D341Med (cell line): Measurements from ENCODE around the gene TOP2A.
A peak's percentile ranks its signal among the peaks of the same experiment; 100 is the strongest.
"Not testable (repeated sequence)": the region's sequence is repeated elsewhere in the genome, so short reads cannot be mapped to it uniquely, and the experiment has no call there.

Experiments
- DNase-seq: peaks from one replicate; pipeline ENCODE4 v3.0.0; 2012; ENCODE audit warnings: low spot score

Gene TOP2A

GRCh38 chr17:40430272-40431230, 12.9 kb upstream of the TOP2A start:
- no peak for DNase-seq

GRCh38 chr17:40427002-40427491, 9.4 kb upstream of the TOP2A start:
- DNase-seq, result no peak

GRCh38 chr17:40425741-40426140, 8.0 kb upstream of the TOP2A start:
- peak; percentile 31 for DNase-seq

- DNase-seq, result peak; percentile 64
Observed at GRCh38 chr17:40422990-40423633, 5.4 kb upstream of the TOP2A start.

GRCh38 chr17:40419559-40420331, 2.0 kb upstream of the TOP2A start:
- DNase-seq, result no peak

GRCh38 chr17:40418428-40418706, 671 bp upstream of the TOP2A start:
- DNase-seq, result no peak

- DNase-seq, result peak; percentile 57
Observed at GRCh38 chr17:40417258-40417608, 463 bp downstream of the TOP2A start.

GRCh38 chr17:40416671-40417070, 1.0 kb downstream of the TOP2A start:
- no peak for DNase-seq

GRCh38 chr17:40415390-40415789, 2.3 kb downstream of the TOP2A start:
- peak; percentile 62 for DNase-seq

- DNase-seq, result not testable (repeated sequence)
Observed at GRCh38 chr17:40414312-40414711, 3.4 kb downstream of the TOP2A start.

GRCh38 chr17:40412880-40413279, 4.8 kb downstream of the TOP2A start:
- DNase-seq, result no peak

- DNase-seq, result no peak
Observed at GRCh38 chr17:40411821-40412220, 5.9 kb downstream of the TOP2A start.

- DNase-seq, result no peak
Observed at GRCh38 chr17:40410082-40410481, 7.6 kb downstream of the TOP2A start.

- DNase-seq, result not testable (repeated sequence)
Observed at GRCh38 chr17:40409540-40409939, 8.2 kb downstream of the TOP2A start.

GRCh38 chr17:40407460-40407859, 10.2 kb downstream of the TOP2A start:
- DNase-seq, result no peak

GRCh38 chr17:40404003-40404402, 13.7 kb downstream of the TOP2A start:
- DNase-seq, result no peak

GRCh38 chr17:40402668-40403067, 15.0 kb downstream of the TOP2A start:
- no peak for DNase-seq

- DNase-seq, result peak; percentile 56
Observed at GRCh38 chr17:40399185-40399584, 18.5 kb downstream of the TOP2A start.

- DNase-seq, result not testable (repeated sequence)
Observed at GRCh38 chr17:40386555-40386954, 31.1 kb downstream of the TOP2A start.

GRCh38 chr17:40382251-40382650, 35.4 kb downstream of the TOP2A start:
- DNase-seq, result no peak

- no peak for DNase-seq
Observed at GRCh38 chr17:40378966-40379365, 38.7 kb downstream of the TOP2A start.

- no peak for DNase-seq
Observed at GRCh38 chr17:40377832-40378231, 39.9 kb downstream of the TOP2A start.

- not testable (repeated sequence) for DNase-seq
Observed at GRCh38 chr17:40376541-40376940, 41.2 kb downstream of the TOP2A start.
